SW 1271 (cell line): ENCODE measurements around the gene BATF2.

Experiments
- DNase-seq, 2 experiments: peaks; one replicate each; lab custom pipeline; 2025; lab: John Stamatoyannopoulos, UW

Gene BATF2

DNA sequence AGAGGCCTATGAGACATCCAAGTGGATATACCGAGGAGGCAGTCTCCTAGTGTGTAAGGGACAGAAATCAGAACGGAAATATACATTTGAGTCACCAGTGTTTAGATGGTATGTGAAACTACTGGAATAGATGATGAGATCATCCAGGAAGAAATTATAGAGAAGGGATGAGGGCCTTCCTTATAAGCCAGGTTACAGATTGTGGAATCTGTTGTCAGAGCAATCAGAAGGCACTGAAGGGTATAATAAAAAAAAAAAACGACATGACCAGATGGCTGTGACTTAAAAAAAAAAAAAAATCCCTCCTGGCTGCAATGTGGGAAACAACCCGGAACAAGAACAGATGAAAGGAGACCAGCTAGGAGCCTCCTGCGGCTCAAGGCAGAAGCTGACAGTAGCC lies 27.6 kb downstream of the BATF2 start:
- DNase-seq, result peak in 1 of 2 experiments; percentile 51

DNA sequence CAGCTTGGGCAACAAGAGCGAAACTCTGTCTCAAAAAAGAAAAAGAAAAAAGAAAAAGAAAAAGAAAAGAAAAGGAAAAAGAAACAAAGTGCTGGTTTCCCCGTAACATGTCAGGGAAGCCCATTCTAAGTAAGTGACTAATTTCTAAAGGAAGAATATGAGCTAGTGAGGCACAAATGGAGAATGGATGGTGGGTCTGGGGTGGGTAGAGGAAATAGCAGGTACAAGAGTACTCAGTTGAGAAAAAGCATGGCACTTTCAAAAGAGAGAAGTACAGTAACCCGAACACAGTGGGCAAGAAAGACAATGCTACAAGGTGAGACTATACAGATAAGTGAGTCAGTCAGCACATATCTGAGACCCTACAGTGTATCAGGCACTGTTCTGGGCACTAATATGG lies 29.4 kb downstream of the BATF2 start:
- DNase-seq, result no peak

DNA sequence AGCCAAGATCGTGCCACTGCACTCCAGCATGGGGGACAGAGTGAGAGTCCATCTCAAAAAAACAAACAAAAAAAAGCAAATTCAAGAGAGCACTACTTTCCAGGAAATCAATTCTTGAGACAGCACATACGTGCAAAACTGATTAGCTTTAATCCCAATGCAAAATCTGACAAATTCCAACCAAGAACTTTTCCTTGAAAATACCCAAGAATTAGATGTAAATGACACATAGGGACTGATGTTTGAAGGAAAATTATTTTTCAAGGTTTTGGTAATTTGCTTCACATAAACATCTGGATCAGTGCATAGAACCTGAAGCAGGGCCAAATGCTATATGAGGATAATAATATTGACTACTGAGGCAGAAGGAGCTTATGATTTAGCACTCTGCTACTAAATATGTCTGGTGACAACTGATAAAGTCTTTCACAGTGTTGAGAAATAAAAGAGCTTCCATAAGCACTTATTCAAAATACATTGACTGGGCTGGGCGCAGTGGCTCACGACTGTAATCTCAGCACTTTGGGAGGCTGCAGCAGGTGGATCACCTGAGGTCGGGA lies 33.6 kb downstream of the BATF2 start:
- no peak for DNase-seq

DNA sequence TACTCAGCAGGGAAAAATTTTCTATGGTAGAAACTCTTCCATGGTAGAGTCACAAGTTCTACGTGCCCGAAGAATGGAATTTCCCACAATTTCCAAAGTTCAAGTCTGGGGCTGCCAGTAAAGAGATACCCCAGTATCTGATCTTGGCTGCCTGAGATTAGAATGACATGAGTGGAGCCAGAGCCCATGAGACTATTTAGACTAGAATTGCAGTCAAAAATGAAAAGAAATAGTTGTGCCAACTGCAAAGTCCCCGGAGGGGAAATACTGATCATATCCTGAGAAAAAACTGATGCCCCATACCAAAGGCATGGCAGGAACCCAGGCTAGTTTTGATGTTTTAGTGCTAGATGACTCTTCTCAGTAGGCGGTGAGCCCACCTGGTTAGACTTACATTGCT lies 36.1 kb downstream of the BATF2 start:
- no peak for DNase-seq

DNA sequence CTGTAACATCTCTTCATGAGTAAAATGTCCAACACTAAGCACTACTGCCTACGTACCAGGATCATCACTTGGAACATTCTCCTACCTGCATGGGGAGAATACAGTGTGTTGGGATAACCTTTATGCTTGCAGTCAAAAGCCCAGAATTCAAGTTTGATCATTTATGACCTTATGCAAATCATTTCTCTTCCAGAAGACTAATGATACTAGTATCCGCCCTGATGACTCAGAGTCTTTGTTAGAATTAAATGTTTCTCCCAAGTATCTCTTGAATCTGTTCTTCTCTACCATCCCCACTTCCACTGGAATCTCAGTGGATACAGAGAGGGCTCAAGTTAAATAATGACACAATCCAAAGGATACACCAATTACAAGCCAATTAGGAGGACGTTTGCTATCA lies 37.3 kb downstream of the BATF2 start:
- no peak for DNase-seq

DNA sequence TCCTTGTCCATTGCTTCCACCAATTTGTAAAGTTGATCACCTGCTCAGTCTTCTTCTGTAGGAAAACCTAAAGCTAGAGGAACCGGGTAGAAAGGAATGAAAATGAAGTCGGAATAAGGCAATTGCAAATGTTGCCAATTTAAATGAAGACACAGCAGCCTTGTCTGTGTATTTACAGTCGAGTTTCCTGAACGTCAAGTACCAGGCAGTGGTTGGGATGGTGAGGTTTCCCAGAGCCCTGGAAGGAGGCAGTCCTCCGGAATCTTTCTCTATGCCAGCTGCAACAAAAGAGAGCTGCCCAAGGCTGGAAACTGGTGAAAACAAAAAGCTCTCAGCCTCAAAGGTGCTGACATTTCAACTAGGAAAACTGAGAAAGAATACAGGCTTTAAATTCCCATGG lies 42.6 kb downstream of the BATF2 start:
- no peak for DNase-seq

DNA sequence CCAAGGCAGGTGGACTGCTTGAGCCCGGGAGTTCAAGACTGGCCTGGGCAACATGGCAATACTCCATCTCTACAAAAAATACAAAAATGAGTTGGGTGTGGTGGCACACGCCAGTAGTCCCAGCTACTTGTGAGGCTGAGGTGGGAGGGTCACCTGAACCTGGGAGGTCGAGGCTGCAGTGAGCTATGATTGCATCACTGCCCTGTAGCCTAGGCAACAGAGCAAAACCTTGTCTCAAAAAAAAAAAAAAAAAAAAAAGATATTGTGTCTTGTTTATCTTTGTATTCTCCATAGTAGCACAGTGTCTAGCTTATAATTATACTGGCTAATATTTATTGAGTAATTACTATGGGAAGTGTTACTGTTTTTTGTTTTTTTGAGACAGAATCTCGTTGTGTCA lies 45.2 kb downstream of the BATF2 start:
- DNase-seq, result no peak

DNA sequence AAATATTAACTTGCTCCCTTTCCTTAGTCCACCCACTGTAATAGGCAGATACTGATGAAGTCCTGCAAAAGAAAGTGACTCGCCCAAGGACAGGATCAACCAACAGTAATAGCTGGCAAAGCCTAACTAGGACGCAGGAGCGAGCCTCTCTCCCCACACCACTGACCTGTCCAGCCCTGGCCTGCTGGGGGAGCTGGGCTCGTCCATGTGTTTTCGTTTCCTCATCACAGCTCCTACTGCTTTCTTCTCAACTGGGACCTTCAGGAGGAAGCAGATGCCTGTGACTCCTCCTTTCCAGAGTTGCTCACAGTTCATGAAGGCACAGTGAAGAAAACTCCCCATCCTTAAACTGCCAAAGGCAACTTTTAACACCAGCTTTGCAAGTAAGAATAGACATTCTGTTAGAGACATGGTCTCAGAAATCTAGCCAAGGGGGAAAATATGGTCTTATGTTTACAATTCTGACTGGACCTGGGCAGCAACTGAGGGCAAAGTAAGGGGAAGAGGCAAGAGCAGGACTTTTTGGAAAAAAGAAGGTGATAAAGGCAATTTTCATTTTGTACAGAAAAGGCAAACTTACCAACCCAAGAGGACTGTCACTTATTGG lies 49.5 kb downstream of the BATF2 start:
- DNase-seq, result no peak
